Measurements from ENCODE around the gene BFSP2. TPM values are rescaled to one million over a fixed set of nuclear protein-coding genes. Genes with fewer than 3 reads are reported as not detected.

BFSP2 gene
- total and polyA plus RNA-seq, 2 donors (not counting 3 experiments of a cell fraction or from before 2014, with no cell fraction given) = not detected

DNA sequence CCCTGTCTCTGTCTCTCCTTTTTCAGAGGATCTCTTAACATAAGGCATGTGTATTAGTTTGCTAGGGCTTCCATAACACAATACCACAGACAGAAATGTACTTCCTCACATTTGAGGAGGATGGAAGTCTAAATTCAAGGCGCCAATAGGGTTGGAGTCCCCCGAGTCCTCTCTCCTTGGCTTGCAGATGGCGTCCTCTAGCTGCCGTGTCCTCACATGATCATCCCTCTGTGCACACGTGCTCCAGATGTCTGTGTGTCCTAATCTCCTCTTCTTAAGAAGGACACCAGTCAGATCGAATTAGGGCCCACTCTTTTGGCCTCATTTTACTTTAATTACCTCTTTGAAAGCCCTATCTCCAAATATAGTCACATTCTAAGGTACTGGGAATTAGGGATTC, 23.0 kb upstream of the BFSP2 start:
- dilution Hi-C loops (cut with MboI; ENCODE audit: extremely low pct_ligation_motif_present, low sequenced_read_pairs) = no loop called here
- no TSS peak for BruUV-seq (replicated peaks)
- FAIRE-seq (no peak), DNase-seq (ENCODE audit: low read depth, low spot score) (no peak)
- no peak overlapping the region for H3K9ac ChIP-seq (replicated peaks; ENCODE audit: extremely low read depth, insufficient read depth, low read length)
- intact Hi-C loops (cut with micrococcal nuclease) = loop anchor here (1.0 kb wide), 2 partner anchors 336 to 651 kb away; no protein-coding TSS in a partner anchor
- no peaks in the 10 kb centered on the region for H4K20me1 ChIP-seq (replicated peaks; ENCODE audit: control insufficient read depth, extremely low read depth, insufficient read depth, low read length)
- TF ChIP-seq EZH2 (IDR thresholded peaks at IDR 0.05; ENCODE audit: borderline replicate concordance, low read depth, low read length, severe bottlenecking) = no peak
- no peak for TF ChIP-seq GATA2 (IDR thresholded peaks at IDR 0.05; ENCODE audit: insufficient read depth, insufficient read length, low read depth, low read length)
- TF ChIP-seq POLR2A (IDR thresholded peaks at IDR 0.05; ENCODE audit: low read depth, low read length) = no peak
- no peak for TF ChIP-seq JUN (IDR thresholded peaks at IDR 0.05; ENCODE audit: borderline replicate concordance, insufficient read depth, insufficient read length, low read depth)
- TF ChIP-seq, protein P1, sequence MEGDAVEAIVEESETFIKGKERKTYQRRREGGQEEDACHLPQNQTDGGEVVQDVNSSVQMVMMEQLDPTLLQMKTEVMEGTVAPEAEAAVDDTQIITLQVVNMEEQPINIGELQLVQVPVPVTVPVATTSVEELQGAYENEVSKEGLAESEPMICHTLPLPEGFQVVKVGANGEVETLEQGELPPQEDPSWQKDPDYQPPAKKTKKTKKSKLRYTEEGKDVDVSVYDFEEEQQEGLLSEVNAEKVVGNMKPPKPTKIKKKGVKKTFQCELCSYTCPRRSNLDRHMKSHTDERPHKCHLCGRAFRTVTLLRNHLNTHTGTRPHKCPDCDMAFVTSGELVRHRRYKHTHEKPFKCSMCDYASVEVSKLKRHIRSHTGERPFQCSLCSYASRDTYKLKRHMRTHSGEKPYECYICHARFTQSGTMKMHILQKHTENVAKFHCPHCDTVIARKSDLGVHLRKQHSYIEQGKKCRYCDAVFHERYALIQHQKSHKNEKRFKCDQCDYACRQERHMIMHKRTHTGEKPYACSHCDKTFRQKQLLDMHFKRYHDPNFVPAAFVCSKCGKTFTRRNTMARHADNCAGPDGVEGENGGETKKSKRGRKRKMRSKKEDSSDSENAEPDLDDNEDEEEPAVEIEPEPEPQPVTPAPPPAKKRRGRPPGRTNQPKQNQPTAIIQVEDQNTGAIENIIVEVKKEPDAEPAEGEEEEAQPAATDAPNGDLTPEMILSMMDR (IDR thresholded peaks at IDR 0.05; ENCODE audit: extremely low read depth in 1 of 2, insufficient read depth in 1 of 2, low read depth in 1 of 2, low read length in 2 of 2) = no peak
- no peak for TF ChIP-seq MYC (IDR thresholded peaks at IDR 0.05; ENCODE audit: low read depth, low read length)
- TF ChIP-seq POLR2AphosphoS5 (IDR thresholded peaks at IDR 0.05; ENCODE audit: insufficient read depth, low read depth, low read length) = no peak
- TF ChIP-seq MAX (IDR thresholded peaks at IDR 0.05; ENCODE audit: insufficient read depth, insufficient read length) = no peak
- no peak for TF ChIP-seq FOS (IDR thresholded peaks at IDR 0.05; ENCODE audit: borderline replicate concordance, insufficient read depth, low read length)
- no peaks in the 10 kb centered on the region for H3K79me2 ChIP-seq (ENCODE audit: control insufficient read depth, insufficient read depth, low read length)
- H3K27ac ChIP-seq (ENCODE audit: insufficient read depth, low read depth, low read length) = no peak overlapping the region
- no peak overlapping the region for H2AFZ ChIP-seq (ENCODE audit: low read depth, low read length)
- H3K36me3 ChIP-seq (ENCODE audit: control insufficient read depth in 2 of 2, extremely low read depth in 1 of 2, insufficient read depth in 2 of 2, low read length in 2 of 2) = no peaks in the 10 kb centered on the region
- CTCF ChIA-PET = interaction anchor here (0.6 to 19.2 kb wide), 6 partner anchors 9 to 646 kb away, joined by 3 to 528 read pairs (median 5); no protein-coding TSS in a partner anchor
- no peaks in the 10 kb centered on the region for H3K9me1 ChIP-seq (replicated peaks; ENCODE audit: control insufficient read depth, extremely low read depth, insufficient read depth, low read length)
- H3K9me3 ChIP-seq (replicated peaks; ENCODE audit: control insufficient read depth, insufficient read depth, low read length) = no peaks in the 10 kb centered on the region
- H3K27me3 ChIP-seq (ENCODE audit: control insufficient read depth in 2 of 2, insufficient read depth in 2 of 2, low read length in 2 of 2) = no peaks in the 10 kb centered on the region
- no peak overlapping the region for H3K4me2 ChIP-seq (ENCODE audit: insufficient read depth, low read length)
- H3K4me1 ChIP-seq (ENCODE audit: control insufficient read depth, extremely low read depth, insufficient read depth, low read length) = no peaks in the 10 kb centered on the region
- POLR2A ChIA-PET = no interaction called here
- H3K4me3 ChIP-seq (replicated peaks in 1 of 3; ENCODE audit: insufficient read depth in 1 of 3, low read depth in 1 of 3, low read length in 3 of 3) = no peak overlapping the region
